DMS79 treated with DMSO at 0.1 percent for 48 hours (cell line): ENCODE data around the gene MMP23B.
A peak's percentile ranks its signal among the peaks of the same experiment; 100 is the strongest.
"Not testable (repeated sequence)": the region's sequence is repeated elsewhere in the genome, so short reads cannot be mapped to it uniquely, and the experiment has no call there.

ENCODE experiments used
- DNase-seq: peaks from one replicate; lab custom pipeline; 2025; lab: John Stamatoyannopoulos, UW

Gene MMP23B

GRCh38 chr1:1630965-1631781 lies 800 bp upstream of the MMP23B start:
- no peak for DNase-seq

GRCh38 chr1:1633409-1633808 lies 1.4 kb downstream of the MMP23B start:
- DNase-seq: not testable (repeated sequence)

GRCh38 chr1:1634613-1635012 lies 2.6 kb downstream of the MMP23B start:
- not testable (repeated sequence) for DNase-seq

GRCh38 chr1:1636621-1637478 lies 4.9 kb downstream of the MMP23B start:
- DNase-seq: not testable (repeated sequence)

GRCh38 chr1:1637479-1637875 lies 5.5 kb downstream of the MMP23B start:
- DNase-seq: not testable (repeated sequence)

- DNase-seq: not testable (repeated sequence)
Observed at GRCh38 chr1:1638528-1638927, 6.6 kb downstream of the MMP23B start.

- not testable (repeated sequence) for DNase-seq
Observed at GRCh38 chr1:1639368-1639767, 7.4 kb downstream of the MMP23B start.

- not testable (repeated sequence) for DNase-seq
Observed at GRCh38 chr1:1640081-1640480, 8.1 kb downstream of the MMP23B start.

GRCh38 chr1:1640711-1641461 lies 8.9 kb downstream of the MMP23B start:
- not testable (repeated sequence) for DNase-seq

- DNase-seq: not testable (repeated sequence)
Observed at GRCh38 chr1:1646326-1646725, 14.4 kb downstream of the MMP23B start.

GRCh38 chr1:1647567-1648241 lies 15.7 kb downstream of the MMP23B start:
- DNase-seq: not testable (repeated sequence)

- DNase-seq: not testable (repeated sequence)
Observed at GRCh38 chr1:1648265-1648664, 16.3 kb downstream of the MMP23B start.

GRCh38 chr1:1658583-1659549 lies 26.9 kb downstream of the MMP23B start, which contains the start of gene CDK11B:
Gene CDK11B (minus strand): TSS chr1:1659004. CDS start chr1:1657485, 1,519 bp downstream.
- peak; percentile 90 for DNase-seq

GRCh38 chr1:1662392-1662791 lies 30.4 kb downstream of the MMP23B start:
- not testable (repeated sequence) for DNase-seq

GRCh38 chr1:1662830-1663560 lies 31.0 kb downstream of the MMP23B start:
- not testable (repeated sequence) for DNase-seq

GRCh38 chr1:1664318-1664717 lies 32.3 kb downstream of the MMP23B start:
- DNase-seq: not testable (repeated sequence)

- DNase-seq: no peak
Observed at GRCh38 chr1:1664941-1665814, 33.2 kb downstream of the MMP23B start.

- DNase-seq: no peak
Observed at GRCh38 chr1:1665815-1666251, 33.9 kb downstream of the MMP23B start.
